Measurements from ENCODE around the gene EXOC4.

Gene EXOC4

GRCh38 chr7:133282094-133282493 lies 29.2 kb downstream of the EXOC4 start:
- Histone ChIP-seq H4K20me1 (ENCODE audit: insufficient read depth, low read length, poor library complexity, severe bottlenecking) (no peaks in the 10 kb centered on the region), H3K4me2 (ENCODE audit: low read depth, low read length, poor library complexity, severe bottlenecking) (no peak overlapping the region), H3K4me3 (ENCODE audit: low read length, poor library complexity, severe bottlenecking) (no peak overlapping the region), H3K79me2 (ENCODE audit: insufficient read depth, low read length) (no peaks in the 10 kb centered on the region), H3K36me3 (ENCODE audit: insufficient read depth, low read length) (peaks cover 22% of the 10 kb centered on the region; the same call in 1 of the 2 replicates), H3K9me2 (replicated peaks; ENCODE audit: low read depth, low read length) (no peaks in the 10 kb centered on the region), H3K9ac (ENCODE audit: low read depth, low read length, poor library complexity, severe bottlenecking) (no peak overlapping the region), H3K9me3 (ENCODE audit: insufficient read depth, low read depth, low read length) (no peaks in the 10 kb centered on the region), H3K4me1 (ENCODE audit: insufficient read depth, low read length, poor library complexity, severe bottlenecking) (no peaks in the 10 kb centered on the region), H2AFZ (ENCODE audit: low read length) (no peak overlapping the region), H3K27me3 (ENCODE audit: insufficient read depth, low read length, poor library complexity, severe bottlenecking) (no peaks in the 10 kb centered on the region), H3F3A (ENCODE audit: low read depth) (no peaks in the 10 kb centered on the region)
- TF ChIP-seq CTCF (conservative IDR thresholded peaks at IDR 0.05; ENCODE audit: low read length) (no peak), EZH2phosphoT487 (IDR thresholded peaks at IDR 0.05; ENCODE audit: borderline replicate concordance) (no peak)

DNA sequence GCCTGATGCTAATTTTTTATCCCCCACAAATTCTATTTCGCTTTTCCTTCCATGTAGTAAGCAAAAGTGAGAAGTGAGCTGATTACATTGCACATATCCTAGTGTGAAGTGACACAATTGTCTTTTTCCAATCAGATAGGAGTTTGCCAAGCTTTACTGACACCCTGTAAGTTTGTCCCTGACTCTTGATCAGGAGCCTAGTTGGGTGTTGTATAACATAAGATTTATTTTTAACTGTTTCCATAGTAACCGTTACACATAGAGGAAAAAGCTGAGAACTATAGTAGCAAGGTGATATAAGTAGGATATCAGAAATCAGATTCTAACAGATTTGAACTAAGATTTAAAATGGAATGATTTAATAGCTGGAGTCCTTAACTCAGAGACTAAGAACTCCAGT lies 31.2 kb downstream of the EXOC4 start:
- Histone ChIP-seq H3K36me3 (ENCODE audit: insufficient read depth, low read length) (peaks cover 15% of the 10 kb centered on the region; the same call in 1 of the 2 replicates), H2AFZ (ENCODE audit: low read length) (no peak overlapping the region), H3K9ac (ENCODE audit: low read depth, low read length, poor library complexity, severe bottlenecking) (no peak overlapping the region), H3K4me3 (ENCODE audit: low read length, poor library complexity, severe bottlenecking) (no peak overlapping the region), H3K9me2 (replicated peaks; ENCODE audit: low read depth, low read length) (no peaks in the 10 kb centered on the region), H4K20me1 (ENCODE audit: insufficient read depth, low read length, poor library complexity, severe bottlenecking) (no peaks in the 10 kb centered on the region), H3K27me3 (ENCODE audit: insufficient read depth, low read length, poor library complexity, severe bottlenecking) (no peaks in the 10 kb centered on the region), H3K79me2 (ENCODE audit: insufficient read depth, low read length) (no peaks in the 10 kb centered on the region), H3K4me1 (ENCODE audit: insufficient read depth, low read length, poor library complexity, severe bottlenecking) (no peaks in the 10 kb centered on the region), H3K4me2 (ENCODE audit: low read depth, low read length, poor library complexity, severe bottlenecking) (no peak overlapping the region), H3F3A (ENCODE audit: low read depth) (no peaks in the 10 kb centered on the region), H3K9me3 (ENCODE audit: insufficient read depth, low read depth, low read length) (no peaks in the 10 kb centered on the region)
- TF ChIP-seq CTCF (conservative IDR thresholded peaks at IDR 0.05; ENCODE audit: low read length) (no peak), EZH2phosphoT487 (IDR thresholded peaks at IDR 0.05; ENCODE audit: borderline replicate concordance) (no peak)

DNA sequence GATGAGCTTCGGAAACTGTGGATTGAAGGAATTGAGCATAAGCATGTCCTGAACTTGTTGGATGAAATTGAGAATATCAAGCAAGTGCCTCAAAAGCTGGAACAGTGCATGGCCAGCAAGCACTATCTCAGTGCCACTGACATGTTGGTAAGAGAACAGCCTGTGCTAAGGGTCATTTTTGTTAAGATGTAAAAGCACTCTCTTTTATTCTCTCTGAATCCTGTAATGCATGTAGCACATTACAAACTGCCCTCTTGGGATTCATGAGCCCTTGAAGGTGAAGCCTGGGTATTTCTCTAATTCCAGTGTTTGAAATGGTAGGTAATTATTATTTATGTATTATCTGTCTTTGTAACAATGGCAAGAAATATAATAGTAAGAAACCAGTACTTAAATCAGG lies 36.1 kb downstream of the EXOC4 start:
- H3K9me2 ChIP-seq (replicated peaks; ENCODE audit: low read depth, low read length): no peaks in the 10 kb centered on the region
- no peaks in the 10 kb centered on the region for H3K9me3 ChIP-seq (ENCODE audit: insufficient read depth, low read depth, low read length)
- H4K20me1 ChIP-seq (ENCODE audit: insufficient read depth, low read length, poor library complexity, severe bottlenecking): no peaks in the 10 kb centered on the region
- H3F3A ChIP-seq (ENCODE audit: low read depth): no peaks in the 10 kb centered on the region
- H3K36me3 ChIP-seq (ENCODE audit: insufficient read depth, low read length): peaks cover 34% of the 10 kb centered on the region; the same call in 1 of the 2 replicates
- no peak overlapping the region for H3K9ac ChIP-seq (ENCODE audit: low read depth, low read length, poor library complexity, severe bottlenecking)
- H2AFZ ChIP-seq (ENCODE audit: low read length): no peak overlapping the region
- H3K79me2 ChIP-seq (ENCODE audit: insufficient read depth, low read length): no peaks in the 10 kb centered on the region
- no peaks in the 10 kb centered on the region for H3K4me1 ChIP-seq (ENCODE audit: insufficient read depth, low read length, poor library complexity, severe bottlenecking)
- no peak overlapping the region for H3K4me2 ChIP-seq (ENCODE audit: low read depth, low read length, poor library complexity, severe bottlenecking)
- no peaks in the 10 kb centered on the region for H3K27me3 ChIP-seq (ENCODE audit: insufficient read depth, low read length, poor library complexity, severe bottlenecking)
- TF ChIP-seq EZH2phosphoT487 (IDR thresholded peaks at IDR 0.05; ENCODE audit: borderline replicate concordance) (no peak), CTCF (conservative IDR thresholded peaks at IDR 0.05; ENCODE audit: low read length) (no peak)
- H3K4me3 ChIP-seq (ENCODE audit: low read length, poor library complexity, severe bottlenecking): no peak overlapping the region
